MM.1S (cell line): ENCODE results near the gene LAMA4.

Experiments used
- CTCF ChIP-seq: fragments of 300-600 bp; sonication (generic); IDR thresholded peaks from 2 replicates; pipeline ENCODE4 v1.5.1; 2016; ENCODE audit warnings: antibody characterized with exemption, low read length, mixed read lengths
- EZH2 ChIP-seq: fragments of 300-600 bp; sonication (generic); optimal IDR thresholded peaks from 2 replicates; pipeline ENCODE3; 2017; ENCODE audit warnings: low read depth, mild to moderate bottlenecking, antibody characterized with exemption, low read length, mixed read lengths

- TF ChIP-seq CTCF (no peak), EZH2 (no peak)
These were observed 39.6 kb downstream of the LAMA4 start for GRCh38 chr6:112214739-112215269.
